GM18868 (cell line): ENCODE results near the gene EPHA10.

Source experiments
- ATAC-seq: cut with Tn5 transposase; IDR thresholded peaks from one replicate; pipeline ENCODE4 v1.9.1; 2021; ENCODE audit warnings: mild to moderate bottlenecking, moderate library complexity; ENCODE audit not compliant: unreplicated experiment

Gene EPHA10

DNA sequence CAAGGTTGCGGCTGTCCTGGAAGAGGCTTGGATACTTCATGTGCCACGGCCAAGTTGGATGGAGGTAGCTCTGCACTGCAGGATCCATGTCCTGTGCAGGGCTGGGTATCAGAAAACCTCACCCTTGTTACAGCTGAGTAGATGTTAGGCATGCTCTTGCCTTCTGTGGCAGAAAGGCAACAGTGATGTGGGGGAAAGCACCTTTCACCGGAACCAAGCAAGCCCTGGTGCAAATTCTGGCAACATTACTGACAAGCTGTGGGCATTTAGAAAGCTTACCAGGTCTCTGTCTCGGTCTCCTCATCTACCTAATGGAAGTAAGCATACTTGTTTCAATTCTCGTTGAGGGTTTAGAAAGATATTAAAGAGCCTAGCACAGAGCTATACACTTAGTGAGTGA, 87.1 kb downstream of the EPHA10 start:
- no peak for ATAC-seq

DNA sequence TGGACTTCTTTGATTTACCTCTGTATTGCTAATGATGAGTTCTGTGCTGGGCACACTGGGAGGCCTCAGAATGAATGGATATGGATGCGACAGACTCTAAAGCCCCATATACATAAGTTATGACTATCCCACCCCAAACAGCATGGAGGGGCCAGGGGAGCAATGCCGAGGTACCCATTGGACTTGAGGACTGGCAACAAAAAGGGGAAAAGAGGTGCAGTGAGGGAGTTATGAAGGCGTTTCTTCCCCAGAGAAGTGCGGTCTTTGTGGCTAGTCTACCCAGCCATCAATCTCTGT, 87.8 kb downstream of the EPHA10 start:
- ATAC-seq, result no peak

DNA sequence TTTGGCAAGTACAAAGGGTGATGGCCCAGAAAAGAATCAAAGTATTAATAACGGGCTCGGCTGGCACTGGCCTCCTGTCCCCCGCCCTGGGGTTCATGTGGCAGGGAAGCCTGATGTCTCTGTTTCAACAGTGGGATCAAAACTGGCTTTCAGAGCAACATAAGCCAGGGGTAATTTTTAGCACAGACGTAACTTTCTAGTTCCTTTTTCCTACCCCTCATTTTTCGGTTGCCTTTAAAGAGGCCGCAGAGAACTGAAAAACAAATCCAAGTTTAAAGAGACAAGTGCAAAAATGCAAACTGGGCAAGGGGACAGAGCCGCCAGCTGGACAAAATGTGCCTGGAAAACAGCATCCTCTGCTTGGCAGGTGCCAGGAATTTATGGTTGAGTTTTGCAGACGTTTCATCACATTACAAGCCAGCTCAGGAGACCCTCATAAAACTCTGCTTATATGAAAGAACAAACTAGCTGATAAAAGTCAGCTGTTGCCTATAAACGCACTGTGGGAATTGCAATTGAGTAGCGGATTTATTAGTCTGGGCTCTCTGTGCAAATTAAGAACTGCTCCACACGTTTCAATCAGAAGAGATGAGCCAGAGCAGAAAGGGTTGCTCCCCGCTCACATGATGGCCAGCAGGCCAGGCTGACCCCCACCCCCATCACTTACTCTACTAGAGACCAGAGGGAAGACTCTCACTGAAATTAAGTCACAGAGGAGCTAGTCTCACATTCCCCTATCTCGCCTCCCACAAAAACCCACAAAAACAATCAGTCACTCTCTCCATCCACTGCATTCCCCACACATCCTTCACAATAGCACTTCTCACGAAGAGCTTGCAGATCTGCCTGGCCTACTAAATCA, 88.4 kb downstream of the EPHA10 start:
- ATAC-seq, result no peak

DNA sequence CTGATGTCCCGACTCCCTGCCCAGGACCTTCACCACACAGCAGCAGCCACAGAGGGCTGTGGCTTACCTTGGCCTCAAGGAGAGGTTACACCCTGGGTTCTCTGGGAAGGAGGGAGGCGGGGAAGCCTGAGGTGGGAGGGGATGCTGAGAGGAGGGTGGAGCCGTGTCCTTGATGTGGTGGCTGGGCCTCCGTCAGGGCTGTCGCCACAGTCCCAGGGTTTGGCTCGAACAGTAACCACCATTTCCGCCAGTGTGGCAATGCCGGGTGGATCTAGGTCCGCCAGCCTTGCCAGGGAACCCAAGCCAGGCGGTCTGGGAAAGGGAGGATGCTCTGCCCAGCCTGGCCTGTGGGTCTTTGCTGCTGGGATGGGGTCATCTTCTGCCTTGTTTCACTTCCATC, 91.0 kb downstream of the EPHA10 start:
- ATAC-seq, result no peak

DNA sequence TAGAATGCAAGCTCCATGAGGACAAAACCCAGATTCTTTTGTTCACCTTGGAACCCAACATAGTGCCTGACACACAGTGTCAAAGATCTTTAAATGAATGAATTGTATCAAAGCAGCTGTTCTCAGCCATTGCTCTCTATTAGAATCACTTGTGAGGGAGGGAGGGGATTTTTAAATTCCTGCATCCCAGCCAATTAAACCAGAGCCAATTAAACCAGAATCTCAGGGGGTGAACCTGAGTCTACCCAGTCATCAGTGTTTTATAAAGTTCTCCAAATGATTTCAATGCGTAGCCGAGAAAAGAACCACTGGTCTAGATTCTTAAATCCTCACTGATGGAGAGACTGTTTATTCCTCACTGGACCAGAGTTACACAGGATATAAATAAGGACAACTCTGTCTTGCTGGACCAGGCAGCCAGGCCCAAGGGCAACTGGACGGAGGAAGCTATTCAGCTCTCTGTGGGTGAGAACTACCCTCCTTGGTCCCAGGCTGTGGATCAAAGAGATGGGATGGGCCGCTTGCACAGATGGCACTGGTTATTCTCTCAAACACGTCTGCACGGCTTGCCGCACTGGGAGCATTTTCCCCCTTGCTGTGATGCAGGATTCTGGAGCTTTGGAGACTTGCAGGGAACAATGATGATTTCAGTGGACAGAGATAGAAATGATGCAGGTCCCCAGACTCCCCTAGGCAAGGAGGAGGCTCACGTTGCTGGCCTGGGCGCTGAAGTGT, 92.6 kb downstream of the EPHA10 start:
- no peak for ATAC-seq

DNA sequence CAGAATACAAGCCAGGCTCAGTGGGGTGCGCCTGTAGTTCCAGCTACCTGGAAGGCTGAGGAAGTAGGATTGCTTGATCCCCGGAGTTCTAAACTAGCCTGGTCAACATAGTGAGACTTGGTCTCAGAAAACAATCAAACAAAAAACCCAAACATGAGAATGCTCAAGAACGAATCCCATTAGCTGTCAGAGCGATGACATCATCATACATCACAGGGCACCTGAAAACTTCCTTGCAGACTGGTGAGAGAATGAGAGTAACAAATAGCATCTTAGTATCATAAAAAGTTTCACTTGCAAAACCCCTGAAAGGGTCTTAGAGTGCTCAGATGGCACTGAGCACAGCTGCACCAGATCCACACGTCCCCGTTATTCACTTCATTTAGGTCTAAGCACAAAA, 93.7 kb downstream of the EPHA10 start:
- no peak for ATAC-seq

DNA sequence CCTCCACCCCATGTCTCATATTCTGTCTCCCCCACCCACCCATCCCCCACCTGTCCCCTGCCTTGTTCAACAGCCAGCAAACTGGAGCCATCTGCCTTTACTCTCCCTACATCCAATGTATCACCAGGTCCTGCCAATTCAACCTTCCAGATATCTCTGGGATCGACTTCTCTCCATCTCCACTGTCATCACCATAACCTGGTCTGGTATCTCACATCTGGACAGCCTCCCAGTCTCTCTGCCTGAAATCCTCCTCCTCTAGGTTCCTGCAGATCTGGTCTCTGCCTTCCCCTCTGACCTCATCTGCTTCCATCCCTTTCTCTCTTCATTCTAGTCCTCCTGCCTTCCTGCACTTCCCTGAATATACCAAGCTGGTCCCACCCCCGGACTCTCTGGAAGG, 94.8 kb downstream of the EPHA10 start:
- no peak for ATAC-seq

DNA sequence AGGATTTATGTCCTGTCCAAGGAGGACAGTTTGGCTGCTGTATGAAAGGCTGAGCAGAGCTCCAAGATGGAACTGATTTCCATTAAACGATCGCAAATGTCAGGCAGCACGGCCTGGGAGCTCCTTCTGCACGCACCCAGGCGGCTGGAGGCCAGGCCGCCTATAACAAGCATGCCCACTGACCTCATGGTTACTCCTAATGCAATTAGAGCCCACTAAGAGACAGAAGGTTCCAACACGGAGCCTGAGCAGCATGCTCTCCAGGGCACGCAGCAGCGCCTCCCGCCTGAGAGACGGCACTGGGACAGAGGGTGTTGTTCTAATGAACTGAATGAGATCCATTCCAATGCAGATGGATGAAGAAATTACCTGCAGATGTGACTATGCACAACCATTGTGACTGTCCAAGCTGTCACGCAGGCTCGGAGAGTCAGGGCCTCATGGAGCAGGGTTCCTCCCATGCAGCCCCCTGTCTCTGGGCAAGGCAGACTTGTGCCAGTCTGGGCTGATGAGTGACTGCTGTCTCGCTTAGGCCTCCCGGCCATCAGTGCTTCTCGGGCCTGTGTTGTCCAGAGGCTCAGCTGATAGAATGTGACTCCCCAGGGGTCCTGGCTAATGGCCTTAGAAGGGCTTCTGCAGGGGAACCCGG, 97.8 kb downstream of the EPHA10 start:
- no peak for ATAC-seq

DNA sequence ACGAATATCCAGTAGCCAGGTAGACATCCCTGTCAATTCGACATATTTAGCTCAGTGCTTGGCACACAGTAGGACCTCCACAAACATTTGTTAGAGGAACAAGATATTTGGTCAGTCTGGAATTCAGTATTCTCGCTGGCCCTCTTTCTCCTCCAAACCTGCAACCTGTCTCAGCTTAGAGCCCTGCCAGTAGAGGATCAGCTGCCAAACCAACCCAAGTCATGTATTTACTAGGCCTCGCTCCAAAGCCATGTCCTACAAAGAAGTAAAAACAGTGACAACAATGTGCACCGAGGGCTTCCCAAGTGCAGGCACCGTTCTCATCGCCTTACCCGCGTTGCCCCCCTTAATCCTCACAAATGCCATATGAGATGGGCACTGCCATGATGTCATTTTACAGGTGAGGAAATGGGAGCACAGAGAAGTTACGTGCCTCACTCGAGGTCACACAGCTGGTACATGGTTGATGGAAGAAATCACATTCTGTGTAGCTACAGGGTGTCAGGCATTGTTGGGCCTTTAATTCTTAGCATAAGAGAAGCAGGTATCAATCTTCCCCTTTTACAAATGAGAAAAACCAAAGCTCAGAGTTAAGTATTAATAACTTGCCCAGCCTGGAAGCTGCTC, 98.6 kb downstream of the EPHA10 start:
- no peak for ATAC-seq
